ENCODE results near the gene LRP3. TPM values are rescaled to one million over a fixed set of nuclear protein-coding genes. Genes with fewer than 3 reads are reported as not detected.

Gene LRP3
- total RNA-seq, 1 donor from 2014 or later: 17.8 TPM

GRCh38 chr19:33242911-33243310, 48.8 kb downstream of the LRP3 start:
- ATAC-seq (no peak), DNase-seq (ENCODE audit: missing footprints) (peak; percentile 14)
- intact Hi-C loops (cut with DNase I): loop anchor here (10.0 kb wide), 1 partner anchor 62 kb away; the partner anchor contains the start of gene CEBPA

GRCh38 chr19:33245948-33246708, 52.0 kb downstream of the LRP3 start:
- DNase-seq (ENCODE audit: missing footprints): peak; percentile 76
- intact Hi-C loops (cut with DNase I): loop anchor here (10.0 kb wide), 1 partner anchor 59 kb away; the partner anchor contains the start of gene CEBPA
- ATAC-seq: peak; percentile 58

GRCh38 chr19:33246709-33247440, 52.7 kb downstream of the LRP3 start:
- intact Hi-C loops (cut with DNase I): loop anchor here (10.0 kb wide), 1 partner anchor 58 kb away; the partner anchor contains the start of gene CEBPA

DNA sequence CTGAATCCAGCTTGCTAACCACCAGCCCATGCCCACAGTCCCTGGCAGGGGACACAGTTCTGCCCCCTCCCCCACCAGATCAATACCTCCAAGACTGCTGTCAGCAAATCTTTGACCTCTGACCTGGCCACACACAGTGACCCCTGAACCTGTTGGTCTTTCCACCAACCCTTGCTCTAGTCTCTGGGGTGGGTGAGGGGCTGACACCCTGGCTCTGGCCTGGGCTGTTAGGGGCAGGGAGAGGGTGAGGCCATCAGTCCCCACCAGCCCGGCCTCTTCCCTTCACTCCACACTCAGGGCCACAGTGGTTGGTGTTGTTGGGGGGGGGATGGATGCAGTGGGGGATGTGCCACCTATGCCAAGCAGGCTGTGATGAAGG, 53.3 kb downstream of the LRP3 start:
- peak; percentile 55 for DNase-seq (ENCODE audit: missing footprints)
- no peak for ATAC-seq
- intact Hi-C loops (cut with DNase I): loop anchor here (10.0 kb wide), 1 partner anchor 57 kb away; the partner anchor contains the start of gene CEBPA

More at GRCh38 chr19:33246709-33247440, 52.7 kb downstream of the LRP3 start:
- peak; percentile 47 for DNase-seq (ENCODE audit: missing footprints)
- no peak for ATAC-seq

GRCh38 chr19:33248104-33248503, 54.0 kb downstream of the LRP3 start:
- intact Hi-C loops (cut with DNase I): loop anchor here (10.0 kb wide), 1 partner anchor 57 kb away; the partner anchor contains the start of gene CEBPA
- ATAC-seq: no peak
- peak; percentile 37 for DNase-seq (ENCODE audit: missing footprints)

DNA sequence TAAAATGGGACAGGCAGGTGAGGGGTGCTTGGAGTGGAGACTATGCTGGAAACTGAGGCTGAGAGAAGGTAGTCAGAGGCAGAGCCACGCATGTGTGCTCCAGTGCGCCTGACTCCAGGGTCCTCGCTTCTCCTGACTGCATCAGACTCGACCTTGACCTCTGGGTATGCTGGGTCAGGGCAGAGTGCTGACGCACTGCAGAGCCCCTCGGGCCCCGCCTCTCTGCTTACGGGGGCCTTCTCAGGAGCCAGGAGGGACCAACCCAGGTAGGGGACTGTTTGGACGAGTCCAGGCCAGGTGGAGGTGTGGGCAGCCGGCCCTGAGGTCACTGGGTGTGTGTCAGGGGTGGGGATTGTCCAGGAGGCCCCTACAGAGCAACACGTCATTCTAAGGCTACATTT, 54.4 kb downstream of the LRP3 start:
- ATAC-seq: no peak
- peak; percentile 58 for DNase-seq (ENCODE audit: missing footprints)
- intact Hi-C loops (cut with DNase I): loop anchor here (10.0 kb wide), 1 partner anchor 56 kb away; the partner anchor contains the start of gene CEBPA

DNA sequence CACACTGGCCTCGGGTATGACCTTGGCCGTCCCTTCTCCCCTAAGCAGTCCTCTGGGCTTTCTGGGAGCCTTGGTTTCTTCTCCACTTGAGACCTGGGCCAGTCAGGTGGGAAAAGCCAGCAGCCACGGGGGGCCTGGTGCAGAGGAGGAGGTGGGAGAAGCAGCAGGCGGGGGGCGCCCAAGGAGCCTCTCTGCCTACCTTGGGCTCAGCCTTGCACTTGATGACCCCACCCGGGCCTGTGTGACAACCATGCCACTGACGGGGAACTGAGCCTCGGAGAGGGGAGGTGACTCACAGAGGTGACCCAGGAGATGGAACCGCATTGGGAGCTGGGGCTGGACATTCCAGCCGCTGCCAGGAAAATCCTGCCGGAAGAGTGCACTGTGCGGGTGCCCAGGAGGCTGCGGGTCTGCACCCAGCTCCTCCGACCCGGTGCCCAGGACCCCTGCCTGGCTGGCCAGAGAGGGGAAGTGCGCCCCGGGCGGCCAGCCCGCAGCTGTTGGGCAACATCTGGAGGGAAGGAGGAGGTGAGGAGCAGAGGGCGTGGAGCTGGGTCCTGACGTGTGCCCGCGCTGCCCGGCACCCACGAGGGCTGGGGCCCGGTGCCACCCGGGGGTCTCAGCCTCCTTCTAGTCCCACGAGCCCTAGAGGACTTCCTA, 55.0 kb downstream of the LRP3 start:
- ATAC-seq (peak; percentile 36), DNase-seq (ENCODE audit: missing footprints) (peak; percentile 83)
- intact Hi-C loops (cut with DNase I): loop anchor here (10.0 kb wide), 1 partner anchor 56 kb away; the partner anchor contains the start of gene CEBPA

GRCh38 chr19:33249740-33250366, 55.7 kb downstream of the LRP3 start:
- ATAC-seq (no peak), DNase-seq (ENCODE audit: missing footprints) (no peak)
- intact Hi-C loops (cut with DNase I): loop anchor here (10.0 kb wide), 1 partner anchor 55 kb away; the partner anchor contains the start of gene CEBPA

GRCh38 chr19:33250500-33250899, 56.4 kb downstream of the LRP3 start:
- ATAC-seq (no peak), DNase-seq (ENCODE audit: missing footprints) (peak; percentile 0)
- intact Hi-C loops (cut with DNase I): no loop called here

DNA sequence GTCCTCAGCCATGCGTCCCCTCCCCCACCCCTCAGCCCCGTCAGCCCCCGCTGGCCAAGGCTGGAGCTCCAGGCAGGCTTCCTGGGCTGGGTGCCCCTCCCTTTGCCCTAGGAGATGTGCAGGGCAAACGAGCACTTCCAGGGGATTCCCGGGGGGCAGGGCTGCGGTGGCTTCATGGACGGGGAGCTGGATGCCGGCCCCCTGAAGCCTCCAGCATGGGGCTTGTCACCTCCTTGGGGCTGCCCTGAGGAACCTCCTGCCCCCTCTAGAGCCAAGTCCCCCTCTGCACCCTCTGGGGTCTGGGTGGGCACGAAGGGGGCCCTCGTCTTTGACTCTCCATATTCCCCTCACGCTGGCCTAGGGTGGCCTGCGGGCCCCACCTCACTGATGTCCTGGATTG, 56.9 kb downstream of the LRP3 start:
- no peak for ATAC-seq
- intact Hi-C loops (cut with DNase I): no loop called here
- peak; percentile 23 for DNase-seq (ENCODE audit: missing footprints)

DNA sequence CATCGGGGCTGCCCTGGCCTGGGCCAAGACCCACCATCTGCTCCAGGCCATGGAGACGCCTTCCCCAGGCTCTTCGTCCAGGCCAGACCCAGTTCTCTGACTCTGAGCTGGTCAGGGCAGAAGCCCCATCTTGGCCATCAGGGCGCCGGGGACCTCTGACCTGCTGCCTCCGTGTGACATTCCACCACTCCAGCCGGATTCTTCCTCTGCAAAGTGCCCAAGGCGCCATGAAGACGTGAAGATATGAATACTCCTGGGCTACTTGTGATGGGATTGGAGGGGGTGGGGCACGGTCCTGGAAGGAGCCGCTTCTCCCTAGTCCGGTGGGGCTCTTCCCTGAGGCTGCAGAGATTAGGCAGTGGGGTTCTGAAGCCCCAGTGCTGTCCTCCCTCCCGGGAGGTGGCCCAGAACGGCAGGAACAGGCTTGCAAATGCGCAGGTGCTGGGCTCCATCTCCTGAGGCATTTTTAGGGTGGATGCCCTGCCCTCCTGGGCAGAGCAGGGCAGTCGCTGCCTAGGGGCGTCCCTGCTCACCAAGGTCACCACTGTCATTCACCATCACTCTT, 57.5 kb downstream of the LRP3 start:
- ATAC-seq: no peak

GRCh38 chr19:33252418-33252962, 58.4 kb downstream of the LRP3 start:
- ATAC-seq: no peak
- DNase-seq (ENCODE audit: missing footprints): no peak
- intact Hi-C loops (cut with DNase I): no loop called here

More for the DNA sequence above, 57.5 kb downstream of the LRP3 start:
- DNase-seq (ENCODE audit: missing footprints): peak; percentile 9
- intact Hi-C loops (cut with DNase I): no loop called here

GRCh38 chr19:33252971-33253370, 58.8 kb downstream of the LRP3 start:
- ATAC-seq (no peak), DNase-seq (ENCODE audit: missing footprints) (peak; percentile 66)
- intact Hi-C loops (cut with DNase I): no loop called here

GRCh38 chr19:33254245-33254824, 60.2 kb downstream of the LRP3 start:
- DNase-seq (ENCODE audit: missing footprints) (no peak), ATAC-seq (no peak)
- intact Hi-C loops (cut with DNase I): no loop called here

DNA sequence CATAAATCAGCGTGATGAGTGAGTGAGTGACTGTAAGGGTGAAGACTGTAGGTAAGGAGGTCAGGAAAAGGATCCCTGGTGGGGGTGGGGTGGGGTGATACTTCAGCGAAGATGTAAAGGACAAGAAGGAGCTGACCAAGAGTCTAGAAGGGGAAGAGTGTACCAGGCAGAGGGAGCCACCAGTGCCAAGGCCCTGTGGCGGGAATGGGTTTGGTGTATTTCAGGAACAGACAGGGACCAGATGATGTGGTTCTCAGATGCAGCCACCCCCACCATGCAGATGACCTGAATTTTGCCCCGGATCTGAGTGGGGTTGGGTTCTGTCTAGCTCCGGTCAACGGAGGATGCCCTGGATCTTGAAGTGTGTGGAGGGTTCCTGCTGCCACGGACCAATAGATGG, 61.7 kb downstream of the LRP3 start:
- ATAC-seq: no peak
- no peak for DNase-seq (ENCODE audit: missing footprints)
- intact Hi-C loops (cut with DNase I): no loop called here

DNA sequence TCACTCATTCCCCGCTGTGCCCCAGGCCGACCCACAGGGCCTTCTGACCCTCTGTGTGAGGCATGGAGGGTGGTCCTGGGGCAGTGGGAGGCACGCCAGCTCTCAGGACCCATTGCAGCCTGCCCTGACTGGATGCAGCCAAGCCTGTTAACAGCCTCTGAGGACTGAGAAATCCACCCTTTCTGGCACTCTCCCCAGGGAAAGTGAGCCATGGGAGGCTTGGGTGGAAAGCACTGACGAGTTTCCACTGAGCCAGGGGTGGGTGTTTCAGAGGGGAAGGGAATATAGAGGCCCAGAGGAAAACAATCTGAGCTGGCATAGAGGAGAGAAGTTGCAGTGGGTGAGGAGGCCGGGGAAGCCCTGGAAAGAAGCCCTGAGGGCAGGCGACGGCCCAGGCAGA, 62.1 kb downstream of the LRP3 start:
- DNase-seq (ENCODE audit: missing footprints) (no peak), ATAC-seq (no peak)
- intact Hi-C loops (cut with DNase I): no loop called here

GRCh38 chr19:33257828-33258227, 63.7 kb downstream of the LRP3 start:
- DNase-seq (ENCODE audit: missing footprints): no peak

More at GRCh38 chr19:33257828-33258227, 63.7 kb downstream of the LRP3 start:
- no peak for ATAC-seq
- intact Hi-C loops (cut with DNase I): no loop called here
